ENCODE measurements around the gene LRMDA.

DNA sequence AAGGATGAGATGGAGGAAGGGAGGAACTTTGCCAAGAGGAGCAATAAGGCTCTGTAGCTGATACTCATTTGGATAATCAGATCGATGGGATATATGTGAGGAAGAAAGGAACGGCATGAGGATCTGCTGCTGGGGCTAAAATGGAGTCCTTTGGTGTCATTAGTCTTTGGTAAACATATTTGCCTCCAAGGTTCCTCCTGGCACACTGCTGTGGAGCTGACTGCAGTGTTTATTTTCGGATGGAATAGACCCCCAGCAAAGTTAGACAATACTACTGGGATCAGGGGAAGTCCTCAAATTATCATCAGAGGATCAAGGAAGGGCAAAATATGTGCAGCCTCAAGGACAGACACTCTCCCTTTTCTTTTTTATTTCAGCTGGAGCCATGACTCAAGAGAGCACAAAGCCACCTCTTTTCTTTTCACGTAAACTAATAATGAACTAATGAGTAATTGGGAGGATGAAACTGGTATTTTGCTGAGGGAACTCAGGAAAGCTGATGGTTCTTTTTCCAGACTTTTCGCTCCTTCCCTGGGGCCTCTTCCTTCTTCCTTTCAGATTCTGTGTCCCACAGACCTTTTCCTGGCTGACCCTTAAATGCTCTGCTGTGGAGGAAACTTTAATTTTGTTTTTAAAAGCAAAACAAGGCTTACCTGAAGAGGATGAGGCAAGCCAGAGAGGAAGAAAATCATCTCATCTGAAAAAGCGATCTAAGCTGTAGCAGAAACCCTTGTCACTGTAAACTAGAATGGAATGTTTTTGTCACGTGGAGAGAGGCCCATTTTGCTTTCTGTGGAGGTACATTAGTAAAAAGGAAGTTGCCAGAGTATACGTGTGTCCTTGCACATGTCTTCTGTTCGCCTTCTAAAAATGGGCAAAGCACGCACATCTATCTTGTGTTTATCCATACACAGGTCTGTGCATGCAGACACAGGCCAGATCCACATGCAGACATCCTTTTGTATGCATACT lies 33.3 kb downstream of the LRMDA start:
- TF ChIP-seq, protein P1, sequence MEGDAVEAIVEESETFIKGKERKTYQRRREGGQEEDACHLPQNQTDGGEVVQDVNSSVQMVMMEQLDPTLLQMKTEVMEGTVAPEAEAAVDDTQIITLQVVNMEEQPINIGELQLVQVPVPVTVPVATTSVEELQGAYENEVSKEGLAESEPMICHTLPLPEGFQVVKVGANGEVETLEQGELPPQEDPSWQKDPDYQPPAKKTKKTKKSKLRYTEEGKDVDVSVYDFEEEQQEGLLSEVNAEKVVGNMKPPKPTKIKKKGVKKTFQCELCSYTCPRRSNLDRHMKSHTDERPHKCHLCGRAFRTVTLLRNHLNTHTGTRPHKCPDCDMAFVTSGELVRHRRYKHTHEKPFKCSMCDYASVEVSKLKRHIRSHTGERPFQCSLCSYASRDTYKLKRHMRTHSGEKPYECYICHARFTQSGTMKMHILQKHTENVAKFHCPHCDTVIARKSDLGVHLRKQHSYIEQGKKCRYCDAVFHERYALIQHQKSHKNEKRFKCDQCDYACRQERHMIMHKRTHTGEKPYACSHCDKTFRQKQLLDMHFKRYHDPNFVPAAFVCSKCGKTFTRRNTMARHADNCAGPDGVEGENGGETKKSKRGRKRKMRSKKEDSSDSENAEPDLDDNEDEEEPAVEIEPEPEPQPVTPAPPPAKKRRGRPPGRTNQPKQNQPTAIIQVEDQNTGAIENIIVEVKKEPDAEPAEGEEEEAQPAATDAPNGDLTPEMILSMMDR (IDR thresholded peaks at IDR 0.05; ENCODE audit: extremely low read depth in 1 of 2, insufficient read depth in 1 of 2, low read depth in 1 of 2, low read length in 2 of 2): no peak
- no peak for TF ChIP-seq POLR2A (IDR thresholded peaks at IDR 0.05; ENCODE audit: low read depth, low read length)
- TF ChIP-seq, protein P2, sequence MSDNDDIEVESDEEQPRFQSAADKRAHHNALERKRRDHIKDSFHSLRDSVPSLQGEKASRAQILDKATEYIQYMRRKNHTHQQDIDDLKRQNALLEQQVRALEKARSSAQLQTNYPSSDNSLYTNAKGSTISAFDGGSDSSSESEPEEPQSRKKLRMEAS (IDR thresholded peaks at IDR 0.05; ENCODE audit: insufficient read depth, insufficient read length): no peak
